WERI-Rb-1 (cell line): ENCODE measurements around the gene NDUFV1.

Source experiments
- DNase-seq: peaks from one replicate; pipeline ENCODE4 v3.0.0-alpha.2; 2020
- H3K27ac ChIP-seq: fragments of 250-450 bp; sonication (Bioruptor Pico); 2 replicates; pipeline ENCODE4 v1.5.1; 2020; ENCODE audit warnings: mild to moderate bottlenecking, moderate library complexity
- H3K27me3 ChIP-seq: fragments of 250-450 bp; sonication (Bioruptor Pico); 2 replicates; pipeline ENCODE4 v1.5.1; 2021; ENCODE audit warnings: mild to moderate bottlenecking, low read depth, moderate library complexity; ENCODE audit not compliant: insufficient read depth, severe bottlenecking
- H3K36me3 ChIP-seq: fragments of 250-450 bp; sonication (Bioruptor Pico); 2 replicates; pipeline ENCODE4 v1.5.1; 2020; ENCODE audit warnings: mild to moderate bottlenecking, moderate library complexity
- H3K4me3 ChIP-seq: 2 replicates; pipeline ENCODE4 v1.5.1; 2011; ENCODE audit warnings: low read depth, mild to moderate bottlenecking, control low read depth, low read length
- H3K9me3 ChIP-seq: fragments of 250-450 bp; sonication (Bioruptor Pico); 2 replicates; pipeline ENCODE4 v1.5.1; 2021; ENCODE audit warnings: mild to moderate bottlenecking, moderate library complexity; ENCODE audit not compliant: severe bottlenecking
- TF ChIP-seq, protein P1 (sequence below): IDR thresholded peaks from 2 replicates; pipeline ENCODE4 v1.5.1; 2011; ENCODE audit warnings: low read depth, mild to moderate bottlenecking, control low read depth, inconsistent platforms, low read length

Gene NDUFV1

DNA sequence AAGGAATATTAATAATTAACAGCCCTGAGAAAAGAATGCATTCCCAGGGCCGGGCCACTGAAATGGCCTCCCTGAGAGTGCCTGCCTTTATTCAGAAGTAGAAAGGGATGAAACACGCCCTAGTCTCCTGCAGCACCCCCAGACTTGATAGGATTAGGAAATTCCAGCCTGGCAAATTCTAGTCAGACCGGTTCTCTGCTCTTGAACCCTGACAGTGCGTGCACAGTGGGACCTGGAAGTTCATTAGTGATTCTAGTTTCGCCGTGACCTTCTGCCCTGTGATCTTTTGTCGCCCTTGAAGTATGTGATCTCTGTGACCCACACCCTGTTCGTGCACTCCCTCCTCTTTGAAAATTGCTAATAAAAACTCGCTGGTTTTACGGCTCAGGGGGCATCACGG, 25.3 kb upstream of the NDUFV1 start:
- Histone ChIP-seq H3K4me3 (no peak overlapping the region), H3K36me3 (no peaks in the 10 kb centered on the region), H3K27me3 (no peaks in the 10 kb centered on the region), H3K27ac (no peak overlapping the region), H3K9me3 (no peaks in the 10 kb centered on the region)
- DNase-seq: no peak
- TF ChIP-seq, protein P1, sequence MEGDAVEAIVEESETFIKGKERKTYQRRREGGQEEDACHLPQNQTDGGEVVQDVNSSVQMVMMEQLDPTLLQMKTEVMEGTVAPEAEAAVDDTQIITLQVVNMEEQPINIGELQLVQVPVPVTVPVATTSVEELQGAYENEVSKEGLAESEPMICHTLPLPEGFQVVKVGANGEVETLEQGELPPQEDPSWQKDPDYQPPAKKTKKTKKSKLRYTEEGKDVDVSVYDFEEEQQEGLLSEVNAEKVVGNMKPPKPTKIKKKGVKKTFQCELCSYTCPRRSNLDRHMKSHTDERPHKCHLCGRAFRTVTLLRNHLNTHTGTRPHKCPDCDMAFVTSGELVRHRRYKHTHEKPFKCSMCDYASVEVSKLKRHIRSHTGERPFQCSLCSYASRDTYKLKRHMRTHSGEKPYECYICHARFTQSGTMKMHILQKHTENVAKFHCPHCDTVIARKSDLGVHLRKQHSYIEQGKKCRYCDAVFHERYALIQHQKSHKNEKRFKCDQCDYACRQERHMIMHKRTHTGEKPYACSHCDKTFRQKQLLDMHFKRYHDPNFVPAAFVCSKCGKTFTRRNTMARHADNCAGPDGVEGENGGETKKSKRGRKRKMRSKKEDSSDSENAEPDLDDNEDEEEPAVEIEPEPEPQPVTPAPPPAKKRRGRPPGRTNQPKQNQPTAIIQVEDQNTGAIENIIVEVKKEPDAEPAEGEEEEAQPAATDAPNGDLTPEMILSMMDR: no peak

DNA sequence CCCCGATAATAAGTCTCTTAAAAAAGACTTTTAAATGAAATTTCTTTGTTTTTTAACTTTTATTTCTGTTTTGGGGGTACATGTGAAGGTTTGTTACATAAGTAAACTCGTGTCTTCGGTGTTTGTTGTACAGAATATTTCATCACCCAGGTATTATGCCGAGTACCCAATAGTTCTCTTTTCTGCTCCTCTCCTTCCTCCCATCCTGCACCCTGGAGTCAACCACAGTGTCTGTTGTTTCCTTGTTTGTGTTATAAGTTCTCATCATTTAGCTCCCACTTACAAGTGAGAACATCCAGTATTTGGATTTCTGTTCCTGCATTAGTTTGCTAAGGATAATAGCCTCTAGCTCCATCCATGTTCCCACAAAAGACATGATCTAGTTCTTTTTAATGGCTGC, 24.7 kb upstream of the NDUFV1 start:
- no peak overlapping the region for H3K27ac ChIP-seq
- no peaks in the 10 kb centered on the region for H3K9me3 ChIP-seq
- no peak for DNase-seq
- no peaks in the 10 kb centered on the region for H3K36me3 ChIP-seq
- no peak overlapping the region for H3K4me3 ChIP-seq
- TF ChIP-seq, protein P1: no peak
- no peaks in the 10 kb centered on the region for H3K27me3 ChIP-seq

DNA sequence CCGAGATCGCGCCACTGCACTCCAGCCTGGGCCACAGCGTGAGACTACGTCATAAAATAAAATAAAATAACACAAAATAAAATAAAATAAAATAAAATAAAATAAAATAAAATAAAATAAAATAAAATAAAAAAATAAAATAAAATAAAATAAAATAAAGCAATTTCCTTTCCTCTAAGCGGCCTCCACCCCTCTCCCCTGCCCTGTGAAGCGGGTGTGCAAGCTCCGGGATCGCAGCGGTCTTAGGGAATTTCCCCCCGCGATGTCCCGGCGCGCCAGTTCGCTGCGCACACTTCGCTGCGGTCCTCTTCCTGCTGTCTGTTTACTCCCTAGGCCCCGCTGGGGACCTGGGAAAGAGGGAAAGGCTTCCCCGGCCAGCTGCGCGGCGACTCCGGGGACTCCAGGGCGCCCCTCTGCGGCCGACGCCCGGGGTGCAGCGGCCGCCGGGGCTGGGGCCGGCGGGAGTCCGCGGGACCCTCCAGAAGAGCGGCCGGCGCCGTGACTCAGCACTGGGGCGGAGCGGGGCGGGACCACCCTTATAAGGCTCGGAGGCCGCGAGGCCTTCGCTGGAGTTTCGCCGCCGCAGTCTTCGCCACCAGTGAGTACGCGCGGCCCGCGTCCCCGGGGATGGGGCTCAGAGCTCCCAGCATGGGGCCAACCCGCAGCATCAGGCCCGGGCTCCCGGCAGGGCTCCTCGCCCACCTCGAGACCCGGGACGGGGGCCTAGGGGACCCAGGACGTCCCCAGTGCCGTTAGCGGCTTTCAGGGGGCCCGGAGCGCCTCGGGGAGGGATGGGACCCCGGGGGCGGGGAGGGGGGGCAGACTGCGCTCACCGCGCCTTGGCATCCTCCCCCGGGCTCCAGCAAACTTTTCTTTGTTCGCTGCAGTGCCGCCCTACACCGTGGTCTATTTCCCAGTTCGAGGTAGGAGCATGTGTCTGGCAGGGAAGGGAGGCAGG, 23.2 kb upstream of the NDUFV1 start, which contains the start of gene GSTP1:
Gene GSTP1 (plus strand): TSS at position 566 of the 958 bp plus-strand sequence. CDS start 32 bp downstream, at position 598.
- TF ChIP-seq, protein P1: peak; percentile 40; the same call in 1 of the 2 replicates
- peak; percentile 69 for DNase-seq
- Histone ChIP-seq H3K27ac (peak within 1 kb of the TSS; percentile 67), H3K9me3 (no peaks in the 10 kb centered on the region), H3K4me3 (peak within 1 kb of the TSS; percentile 33), H3K27me3 (no peaks in the 10 kb centered on the region), H3K36me3 (no peaks in the 10 kb centered on the region)

DNA sequence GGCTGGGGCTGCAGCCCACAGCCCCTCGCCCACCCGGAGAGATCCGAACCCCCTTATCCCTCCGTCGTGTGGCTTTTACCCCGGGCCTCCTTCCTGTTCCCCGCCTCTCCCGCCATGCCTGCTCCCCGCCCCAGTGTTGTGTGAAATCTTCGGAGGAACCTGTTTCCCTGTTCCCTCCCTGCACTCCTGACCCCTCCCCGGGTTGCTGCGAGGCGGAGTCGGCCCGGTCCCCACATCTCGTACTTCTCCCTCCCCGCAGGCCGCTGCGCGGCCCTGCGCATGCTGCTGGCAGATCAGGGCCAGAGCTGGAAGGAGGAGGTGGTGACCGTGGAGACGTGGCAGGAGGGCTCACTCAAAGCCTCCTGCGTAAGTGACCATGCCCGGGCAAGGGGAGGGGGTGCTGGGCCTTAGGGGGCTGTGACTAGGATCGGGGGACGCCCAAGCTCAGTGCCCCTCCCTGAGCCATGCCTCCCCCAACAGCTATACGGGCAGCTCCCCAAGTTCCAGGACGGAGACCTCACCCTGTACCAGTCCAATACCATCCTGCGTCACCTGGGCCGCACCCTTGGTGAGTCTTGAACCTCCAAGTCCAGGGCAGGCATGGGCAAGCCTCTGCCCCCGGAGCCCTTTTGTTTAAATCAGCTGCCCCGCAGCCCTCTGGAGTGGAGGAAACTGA, 22.4 kb upstream of the NDUFV1 start:
- Histone ChIP-seq H3K36me3 (no peaks in the 10 kb centered on the region), H3K27ac (peak overlapping the region; percentile 67), H3K4me3 (peak overlapping the region; percentile 33), H3K27me3 (no peaks in the 10 kb centered on the region), H3K9me3 (no peaks in the 10 kb centered on the region)
- TF ChIP-seq, protein P1: no peak
- DNase-seq: peak; percentile 44

DNA sequence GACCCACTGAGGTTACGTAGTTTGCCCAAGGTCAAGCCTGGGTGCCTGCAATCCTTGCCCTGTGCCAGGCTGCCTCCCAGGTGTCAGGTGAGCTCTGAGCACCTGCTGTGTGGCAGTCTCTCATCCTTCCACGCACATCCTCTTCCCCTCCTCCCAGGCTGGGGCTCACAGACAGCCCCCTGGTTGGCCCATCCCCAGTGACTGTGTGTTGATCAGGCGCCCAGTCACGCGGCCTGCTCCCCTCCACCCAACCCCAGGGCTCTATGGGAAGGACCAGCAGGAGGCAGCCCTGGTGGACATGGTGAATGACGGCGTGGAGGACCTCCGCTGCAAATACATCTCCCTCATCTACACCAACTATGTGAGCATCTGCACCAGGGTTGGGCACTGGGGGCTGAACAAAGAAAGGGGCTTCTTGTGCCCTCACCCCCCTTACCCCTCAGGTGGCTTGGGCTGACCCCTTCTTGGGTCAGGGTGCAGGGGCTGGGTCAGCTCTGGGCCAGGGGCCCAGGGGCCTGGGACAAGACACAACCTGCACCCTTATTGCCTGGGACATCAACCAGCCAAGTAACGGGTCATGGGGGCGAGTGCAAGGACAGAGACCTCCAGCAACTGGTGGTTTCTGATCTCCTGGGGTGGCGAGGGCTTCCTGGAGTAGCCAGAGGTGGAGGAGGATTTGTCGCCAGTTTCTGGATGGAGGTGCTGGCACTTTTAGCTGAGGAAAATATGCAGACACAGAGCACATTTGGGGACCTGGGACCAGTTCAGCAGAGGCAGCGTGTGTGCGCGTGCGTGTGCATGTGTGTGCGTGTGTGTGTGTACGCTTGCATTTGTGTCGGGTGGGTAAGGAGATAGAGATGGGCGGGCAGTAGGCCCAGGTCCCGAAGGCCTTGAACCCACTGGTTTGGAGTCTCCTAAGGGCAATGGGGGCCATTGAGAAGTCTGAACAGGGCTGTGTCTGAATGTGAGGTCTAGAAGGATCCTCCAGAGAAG, 21.6 kb upstream of the NDUFV1 start:
- Histone ChIP-seq H3K9me3 (no peaks in the 10 kb centered on the region), H3K4me3 (no peak overlapping the region), H3K27me3 (no peaks in the 10 kb centered on the region), H3K36me3 (no peaks in the 10 kb centered on the region), H3K27ac (no peak overlapping the region)
- DNase-seq: no peak
- TF ChIP-seq, protein P1: no peak
